ENCODE data around the gene SND1.
A peak's percentile ranks its signal among the peaks of the same experiment; 100 is the strongest.
"Not testable (repeated sequence)": the region's sequence is repeated elsewhere in the genome, so short reads cannot be mapped to it uniquely, and the experiment has no call there.

The SND1 gene

DNA sequence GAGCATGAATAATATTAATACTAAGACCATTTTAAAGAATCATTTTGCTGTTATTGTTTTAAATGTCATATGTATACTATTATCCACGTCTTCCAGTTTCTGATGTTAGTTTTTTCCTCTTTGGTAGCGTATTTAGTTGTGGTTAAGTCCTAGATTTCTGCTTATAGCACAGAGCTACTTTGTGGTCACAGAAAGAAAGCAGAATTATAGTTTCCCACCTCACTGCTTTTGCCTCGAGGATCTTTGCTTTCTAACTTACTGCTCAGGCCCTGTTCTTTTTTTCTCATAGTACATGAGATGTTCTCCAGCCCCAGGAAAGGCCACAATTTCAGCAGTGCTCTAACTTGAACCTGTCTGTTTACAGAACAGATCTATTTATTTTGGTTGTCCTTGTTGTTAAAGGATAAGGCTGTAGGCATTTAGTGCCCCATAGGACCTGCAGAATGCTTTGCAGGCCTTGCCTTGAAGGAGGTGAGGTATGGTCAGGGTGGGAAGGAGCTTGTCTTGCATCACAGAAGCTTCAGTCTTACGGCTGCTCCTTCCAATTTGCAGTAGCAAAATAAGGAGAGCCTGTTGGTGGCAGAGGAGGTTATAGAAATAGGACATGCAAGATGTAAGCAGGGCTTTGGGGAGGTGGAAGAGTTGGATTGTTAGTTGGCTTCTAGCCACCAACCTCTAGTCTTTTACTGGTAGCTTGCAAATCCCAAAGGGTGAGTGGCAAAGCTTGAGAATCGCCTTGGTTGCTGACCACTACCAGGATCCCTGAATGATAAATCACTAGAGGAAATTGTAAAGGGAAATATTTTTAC, 250.1 kb downstream of the SND1 start:
- TF ChIP-seq, protein P1, sequence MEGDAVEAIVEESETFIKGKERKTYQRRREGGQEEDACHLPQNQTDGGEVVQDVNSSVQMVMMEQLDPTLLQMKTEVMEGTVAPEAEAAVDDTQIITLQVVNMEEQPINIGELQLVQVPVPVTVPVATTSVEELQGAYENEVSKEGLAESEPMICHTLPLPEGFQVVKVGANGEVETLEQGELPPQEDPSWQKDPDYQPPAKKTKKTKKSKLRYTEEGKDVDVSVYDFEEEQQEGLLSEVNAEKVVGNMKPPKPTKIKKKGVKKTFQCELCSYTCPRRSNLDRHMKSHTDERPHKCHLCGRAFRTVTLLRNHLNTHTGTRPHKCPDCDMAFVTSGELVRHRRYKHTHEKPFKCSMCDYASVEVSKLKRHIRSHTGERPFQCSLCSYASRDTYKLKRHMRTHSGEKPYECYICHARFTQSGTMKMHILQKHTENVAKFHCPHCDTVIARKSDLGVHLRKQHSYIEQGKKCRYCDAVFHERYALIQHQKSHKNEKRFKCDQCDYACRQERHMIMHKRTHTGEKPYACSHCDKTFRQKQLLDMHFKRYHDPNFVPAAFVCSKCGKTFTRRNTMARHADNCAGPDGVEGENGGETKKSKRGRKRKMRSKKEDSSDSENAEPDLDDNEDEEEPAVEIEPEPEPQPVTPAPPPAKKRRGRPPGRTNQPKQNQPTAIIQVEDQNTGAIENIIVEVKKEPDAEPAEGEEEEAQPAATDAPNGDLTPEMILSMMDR (IDR thresholded peaks at IDR 0.05; ENCODE audit: low read depth, low read length): no peak
- Histone ChIP-seq H3K27me3 (ENCODE audit: insufficient read depth, low read depth, severe bottlenecking) (no peaks in the 10 kb centered on the region), H3K9me3 (ENCODE audit: severe bottlenecking) (no peaks in the 10 kb centered on the region), H3K36me3 (no peaks in the 10 kb centered on the region), H3K4me3 (ENCODE audit: low read depth, low read length) (no peak overlapping the region), H3K27ac (no peak overlapping the region)
- DNase-seq: no peak

DNA sequence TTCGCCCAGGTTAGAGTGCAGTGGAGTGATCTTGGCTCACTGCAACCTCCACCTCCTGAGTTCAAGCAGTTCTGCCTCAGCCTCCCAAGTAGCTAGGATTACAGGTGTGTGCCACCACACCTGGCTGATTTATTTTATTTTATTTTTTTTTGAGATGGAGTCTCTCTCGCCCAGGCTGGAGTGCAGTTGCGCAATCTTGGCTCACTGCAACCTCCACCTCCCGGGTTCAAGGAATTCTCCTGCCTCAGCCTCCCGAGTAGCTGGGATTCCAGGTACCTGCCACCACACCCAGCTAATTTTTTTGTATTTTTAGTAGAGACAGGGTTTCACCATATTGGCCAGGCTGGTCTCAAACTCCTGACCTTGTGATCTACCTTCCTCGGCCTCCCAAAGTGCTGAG, 250.8 kb downstream of the SND1 start:
- not testable (repeated sequence) for H3K4me3 ChIP-seq (ENCODE audit: low read depth, low read length); H3K9me3 ChIP-seq (ENCODE audit: severe bottlenecking); H3K36me3 ChIP-seq; H3K27ac ChIP-seq; H3K27me3 ChIP-seq (ENCODE audit: insufficient read depth, low read depth, severe bottlenecking); DNase-seq

- Histone ChIP-seq H3K27me3 (ENCODE audit: insufficient read depth, low read depth, severe bottlenecking) (no peaks in the 10 kb centered on the region), H3K36me3 (no peaks in the 10 kb centered on the region), H3K4me3 (ENCODE audit: low read depth, low read length) (peak overlapping the region; percentile 44), H3K9me3 (ENCODE audit: severe bottlenecking) (no peaks in the 10 kb centered on the region), H3K27ac (peak overlapping the region; percentile 60)
- TF ChIP-seq, protein P1 (IDR thresholded peaks at IDR 0.05; ENCODE audit: low read depth, low read length): no peak
- DNase-seq: peak; percentile 75
These were observed 252.1 kb downstream of the SND1 start for GRCh38 chr7:127903892-127904669.

GRCh38 chr7:127904670-127904985, 252.6 kb downstream of the SND1 start:
- Histone ChIP-seq H3K27me3 (ENCODE audit: insufficient read depth, low read depth, severe bottlenecking) (no peaks in the 10 kb centered on the region), H3K27ac (peak overlapping the region; percentile 60), H3K36me3 (no peaks in the 10 kb centered on the region), H3K4me3 (ENCODE audit: low read depth, low read length) (peak overlapping the region; percentile 44), H3K9me3 (ENCODE audit: severe bottlenecking) (no peaks in the 10 kb centered on the region)
- peak; percentile 56 for DNase-seq
- TF ChIP-seq, protein P1 (IDR thresholded peaks at IDR 0.05; ENCODE audit: low read depth, low read length): no peak

- TF ChIP-seq, protein P1 (IDR thresholded peaks at IDR 0.05; ENCODE audit: low read depth, low read length): no peak
- no peaks in the 10 kb centered on the region for H3K36me3 ChIP-seq
- peak overlapping the region; percentile 44 for H3K4me3 ChIP-seq (ENCODE audit: low read depth, low read length)
- H3K27ac ChIP-seq: peak overlapping the region; percentile 60
- no peak for DNase-seq
- H3K27me3 ChIP-seq (ENCODE audit: insufficient read depth, low read depth, severe bottlenecking): no peaks in the 10 kb centered on the region
- H3K9me3 ChIP-seq (ENCODE audit: severe bottlenecking): no peaks in the 10 kb centered on the region
These were observed 253.0 kb downstream of the SND1 start for GRCh38 chr7:127905021-127905420.

- H3K36me3 ChIP-seq: no peaks in the 10 kb centered on the region
- TF ChIP-seq, protein P1 (IDR thresholded peaks at IDR 0.05; ENCODE audit: low read depth, low read length): no peak
- no peak overlapping the region for H3K4me3 ChIP-seq (ENCODE audit: low read depth, low read length)
- H3K27ac ChIP-seq: peak overlapping the region; percentile 60; the same call in 1 of the 2 replicates
- no peaks in the 10 kb centered on the region for H3K27me3 ChIP-seq (ENCODE audit: insufficient read depth, low read depth, severe bottlenecking)
- no peak for DNase-seq
- no peaks in the 10 kb centered on the region for H3K9me3 ChIP-seq (ENCODE audit: severe bottlenecking)
These were observed 253.7 kb downstream of the SND1 start for GRCh38 chr7:127905491-127906330.
